H1 (cell line): ENCODE measurements around the gene TDRD3.

Source experiments
- CTCF ChIP-seq, 3 experiments: IDR thresholded peaks; 1 replicate in 2 of 3; 2 replicates in 1 of 3; pipeline versions ENCODE4 v1.5.1 to v1.6.1; 2011; ENCODE audit warnings: low read length in 3 of 3, mild to moderate bottlenecking in 3 of 3, inconsistent platforms in 2 of 3, low read depth in 1 of 3, moderate library complexity in 1 of 3; ENCODE audit not compliant: insufficient read depth in 1 of 3; ENCODE audit errors: control extremely low read depth in 1 of 3
- SP2 ChIP-seq: IDR thresholded peaks from 2 replicates; pipeline ENCODE4 v1.6.1; 2012; ENCODE audit warnings: mild to moderate bottlenecking, low read length, inconsistent platforms

GRCh38 chr13:60347690-60348089 is 49.3 kb upstream of the TDRD3 start:
- no peak for TF ChIP-seq CTCF (IDR thresholded peaks at IDR 0.05; ENCODE audit: control extremely low read depth in 1 of 3, insufficient read depth in 1 of 3, low read depth in 1 of 3, low read length in 3 of 3)
- TF ChIP-seq SP2: no peak
